MCF 10A (cell line): Measurements from ENCODE around the gene KIF3A. TPM values are rescaled to one million over a fixed set of nuclear protein-coding genes. Genes with fewer than 3 reads are reported as not detected.
A peak's percentile ranks its signal among the peaks of the same experiment; 100 is the strongest.

Experiments
- BruUV-seq: library from RNA; stranded (reverse); fragments of 400-500 nt; replicated peaks from 2 replicates; lab custom pipeline; 2021; lab: Mats Ljungman, UMichigan
- CTCF ChIA-PET: fragments of 300-600 bp; sonication (Branson Sonifier 250); formaldehyde crosslinking; extraction: SDS; loops from one replicate; lab custom pipeline; 2021; ENCODE audit warnings: antibody characterized with exemption, inconsistent platforms; lab: Yijun Ruan, JAX
- POLR2A ChIA-PET: fragments of 300-600, 350-650 bp; sonication (Branson Sonifier 250); formaldehyde crosslinking; extraction: SDS; loops from one replicate; lab custom pipeline; 2020; ENCODE audit warnings: antibody characterized with exemption, inconsistent platforms; lab: Yijun Ruan, JAX
- DNase-seq: peaks from one replicate; pipeline ENCODE4 v3.0.0-alpha.2; 2018; ENCODE audit not compliant: unreplicated experiment
- H3K27ac Mint-ChIP-seq: one replicate; pipeline ENCODE4 v1.8.0; 2022; ENCODE audit warnings: mild to moderate bottlenecking, low read depth, mixed read lengths; ENCODE audit not compliant: unreplicated experiment
- H3K27me3 Mint-ChIP-seq: one replicate; pipeline ENCODE4 v1.8.0; 2022; ENCODE audit warnings: mixed read lengths; ENCODE audit not compliant: insufficient read depth, unreplicated experiment
- H3K36me3 Mint-ChIP-seq: one replicate; pipeline ENCODE4 v1.8.0; 2022; ENCODE audit warnings: mild to moderate bottlenecking, moderate library complexity, mixed read lengths; ENCODE audit not compliant: insufficient read depth, unreplicated experiment
- H3K4me1 Mint-ChIP-seq: one replicate; pipeline ENCODE4 v1.8.0; 2022; ENCODE audit warnings: mixed read lengths; ENCODE audit not compliant: insufficient read depth, unreplicated experiment
- H3K4me3 Mint-ChIP-seq: one replicate; pipeline ENCODE4 v1.8.0; 2022; ENCODE audit warnings: mild to moderate bottlenecking, moderate library complexity, mixed read lengths; ENCODE audit not compliant: unreplicated experiment
- H3K9me3 Mint-ChIP-seq: one replicate; pipeline ENCODE4 v1.8.0; 2022; ENCODE audit warnings: mixed read lengths; ENCODE audit not compliant: unreplicated experiment
- intact Hi-C: fragments of 100-400 bp; cut with micrococcal nuclease; formaldehyde crosslinking; loops from 2 replicates; pipeline ENCODE4 v1.14.1; 2022
- total RNA-seq: library from RNA; stranded (reverse); gene quantifications from 2 replicates; pipeline ENCODE4 v1.2.3, GENCODE V29; 2022
- TF ChIP-seq, protein P1 (sequence below): fragments of 200-600 bp; IDR thresholded peaks from one replicate; pipeline ENCODE4 v1.8.0; 2022; ENCODE audit warnings: antibody characterized with exemption, mild to moderate bottlenecking; ENCODE audit not compliant: unreplicated experiment

The KIF3A gene
- total RNA-seq, 1 experiment from 2014 or later, result 23.9 TPM

GRCh38 chr5:132776938-132777208, 39.5 kb upstream of the KIF3A start:
- intact Hi-C loops, result loop anchor here (1.0 kb wide), 2 partner anchors 40 to 43 kb away; partner anchors contain the start of gene KIF3A
- CTCF ChIA-PET, result interaction anchor here (0.6 to 3.9 kb wide), 3 partner anchors 10 to 43 kb away, joined by 3 to 26 read pairs (median 3); no protein-coding TSS in a partner anchor
- no TSS peak for BruUV-seq
- TF ChIP-seq, protein P1, sequence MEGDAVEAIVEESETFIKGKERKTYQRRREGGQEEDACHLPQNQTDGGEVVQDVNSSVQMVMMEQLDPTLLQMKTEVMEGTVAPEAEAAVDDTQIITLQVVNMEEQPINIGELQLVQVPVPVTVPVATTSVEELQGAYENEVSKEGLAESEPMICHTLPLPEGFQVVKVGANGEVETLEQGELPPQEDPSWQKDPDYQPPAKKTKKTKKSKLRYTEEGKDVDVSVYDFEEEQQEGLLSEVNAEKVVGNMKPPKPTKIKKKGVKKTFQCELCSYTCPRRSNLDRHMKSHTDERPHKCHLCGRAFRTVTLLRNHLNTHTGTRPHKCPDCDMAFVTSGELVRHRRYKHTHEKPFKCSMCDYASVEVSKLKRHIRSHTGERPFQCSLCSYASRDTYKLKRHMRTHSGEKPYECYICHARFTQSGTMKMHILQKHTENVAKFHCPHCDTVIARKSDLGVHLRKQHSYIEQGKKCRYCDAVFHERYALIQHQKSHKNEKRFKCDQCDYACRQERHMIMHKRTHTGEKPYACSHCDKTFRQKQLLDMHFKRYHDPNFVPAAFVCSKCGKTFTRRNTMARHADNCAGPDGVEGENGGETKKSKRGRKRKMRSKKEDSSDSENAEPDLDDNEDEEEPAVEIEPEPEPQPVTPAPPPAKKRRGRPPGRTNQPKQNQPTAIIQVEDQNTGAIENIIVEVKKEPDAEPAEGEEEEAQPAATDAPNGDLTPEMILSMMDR, result no peak
- DNase-seq, result no peak
- POLR2A ChIA-PET, result interaction anchor here (1.1 to 2.4 kb wide), 8 partner anchors 10 to 89 kb away, joined by 5 to 14 read pairs (median 7); partner anchors contain the start of genes GDF9, KIF3A and UQCRQ
- no peak overlapping the region for H3K27ac Mint-ChIP-seq
- peaks cover 27% of the 10 kb centered on the region for H3K4me1 Mint-ChIP-seq
- H3K9me3 Mint-ChIP-seq, result no peaks in the 10 kb centered on the region
- H3K4me3 Mint-ChIP-seq, result peak overlapping the region; percentile 73
- H3K36me3 Mint-ChIP-seq, result no peaks in the 10 kb centered on the region
- no peaks in the 10 kb centered on the region for H3K27me3 Mint-ChIP-seq

GRCh38 chr5:132776131-132776937, 39.0 kb upstream of the KIF3A start:
- Mint-ChIP-seq H3K36me3 (no peaks in the 10 kb centered on the region), H3K27me3 (no peaks in the 10 kb centered on the region), H3K4me3 (peak overlapping the region; percentile 73), H3K27ac (peak overlapping the region; percentile 28), H3K4me1 (peaks cover 25% of the 10 kb centered on the region), H3K9me3 (no peaks in the 10 kb centered on the region)
- no TSS peak for BruUV-seq
- ChIA-PET POLR2A (interaction anchor here (0.8 to 2.4 kb wide), 16 partner anchors 9 to 219 kb away, joined by 3 to 15 read pairs (median 6); partner anchors contain the start of genes GDF9, KIF3A, RAD50 and UQCRQ), CTCF (interaction anchor here (0.5 to 3.9 kb wide), 5 partner anchors 9 to 66 kb away, joined by 3 to 26 read pairs (median 4); no protein-coding TSS in a partner anchor)
- intact Hi-C loops, result loop anchor here (1.0 kb wide), 2 partner anchors 39 to 44 kb away; partner anchors contain the start of gene KIF3A
- TF ChIP-seq, protein P1, result no peak
- DNase-seq, result peak; percentile 49

DNA sequence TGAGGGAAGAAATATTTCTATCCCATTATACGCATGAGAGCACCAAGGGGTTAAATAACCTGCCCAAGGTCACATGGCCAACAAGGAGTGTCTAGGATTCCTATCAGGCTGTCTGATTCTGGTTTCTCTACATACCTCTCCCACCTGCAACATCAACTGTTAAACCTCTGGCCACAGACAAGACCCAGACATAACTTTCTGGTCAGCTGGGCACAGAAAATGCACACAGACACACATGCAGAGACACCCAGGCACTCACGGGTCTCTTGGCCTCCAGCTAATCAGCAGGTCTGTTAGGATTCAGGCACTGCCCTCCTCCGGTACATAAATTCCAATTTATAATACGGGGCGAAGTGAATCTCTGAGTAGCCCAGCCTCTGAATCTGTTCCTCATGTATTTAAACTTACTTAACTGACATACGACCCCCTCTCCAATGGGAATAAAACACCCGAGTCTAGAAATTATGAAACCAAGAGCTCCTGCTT, 38.2 kb upstream of the KIF3A start:
- TF ChIP-seq, protein P1, result no peak
- DNase-seq, result peak; percentile 16
- intact Hi-C loops, result no loop called here
- ChIA-PET POLR2A (interaction anchor here (0.6 to 2.4 kb wide), 13 partner anchors 8 to 218 kb away, joined by 3 to 15 read pairs (median 5); partner anchors contain the start of genes GDF9, KIF3A, RAD50 and UQCRQ), CTCF (interaction anchor here (1.2 to 3.9 kb wide), 3 partner anchors 22 to 54 kb away, joined by 3 to 26 read pairs (median 6); no protein-coding TSS in a partner anchor)
- TSS peak; percentile 54 for BruUV-seq
- Mint-ChIP-seq H3K36me3 (no peaks in the 10 kb centered on the region), H3K4me3 (peak overlapping the region; percentile 73), H3K27me3 (no peaks in the 10 kb centered on the region), H3K9me3 (no peaks in the 10 kb centered on the region), H3K27ac (peak overlapping the region; percentile 28), H3K4me1 (peaks cover 25% of the 10 kb centered on the region)

DNA sequence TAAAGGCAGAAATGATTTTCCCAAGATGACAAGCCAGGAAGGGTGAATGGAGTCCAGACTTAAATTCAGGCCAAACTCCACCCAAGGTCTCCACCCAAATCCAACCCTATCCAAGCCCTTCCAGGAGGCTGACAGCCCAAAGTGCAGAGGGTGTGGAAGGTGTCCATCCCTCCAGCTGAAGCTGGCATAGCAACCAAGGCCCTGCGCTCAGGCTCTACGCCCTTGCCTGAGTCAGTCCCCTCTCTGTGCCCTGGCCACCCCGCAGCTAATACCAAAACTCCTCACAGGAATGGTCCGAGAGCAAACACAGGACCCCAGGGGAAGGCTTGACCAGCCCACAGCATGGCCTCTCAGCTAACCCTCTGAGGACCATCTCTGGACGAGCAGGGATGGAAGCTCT, 37.5 kb upstream of the KIF3A start:
- Mint-ChIP-seq H3K36me3 (no peaks in the 10 kb centered on the region), H3K9me3 (no peaks in the 10 kb centered on the region), H3K4me1 (peaks cover 25% of the 10 kb centered on the region), H3K4me3 (no peak overlapping the region), H3K27ac (peak overlapping the region; percentile 21), H3K27me3 (no peaks in the 10 kb centered on the region)
- DNase-seq, result no peak
- TF ChIP-seq, protein P1, result no peak
- POLR2A ChIA-PET, result interaction anchor here (0.6 to 2.4 kb wide), 6 partner anchors 13 to 218 kb away, joined by 3 to 15 read pairs (median 8); partner anchors contain the start of genes GDF9, KIF3A, RAD50 and UQCRQ
- no TSS peak for BruUV-seq
- CTCF ChIA-PET, result interaction anchor here (1.2 to 3.9 kb wide), 3 partner anchors 23 to 55 kb away, joined by 3 to 26 read pairs (median 6); no protein-coding TSS in a partner anchor
- intact Hi-C loops, result no loop called here
